Stimulated activated CD8-positive, alpha-beta memory T cell treated with anti-CD3 and anti-CD28 coated beads, Interleukin-15, amount 100 ng/mL, for 4 hours (primary cell): ENCODE results near the gene RHOJ.
"Not testable (repeated sequence)": the region's sequence is repeated elsewhere in the genome, so short reads cannot be mapped to it uniquely, and the experiment has no call there.

ENCODE experiments used
- DNase-seq, 2 donors: peaks; one replicate each; pipeline ENCODE4 v3.0.0-alpha.2; 2020; ENCODE audit warnings: low read depth in 2 of 2

RHOJ gene

DNA sequence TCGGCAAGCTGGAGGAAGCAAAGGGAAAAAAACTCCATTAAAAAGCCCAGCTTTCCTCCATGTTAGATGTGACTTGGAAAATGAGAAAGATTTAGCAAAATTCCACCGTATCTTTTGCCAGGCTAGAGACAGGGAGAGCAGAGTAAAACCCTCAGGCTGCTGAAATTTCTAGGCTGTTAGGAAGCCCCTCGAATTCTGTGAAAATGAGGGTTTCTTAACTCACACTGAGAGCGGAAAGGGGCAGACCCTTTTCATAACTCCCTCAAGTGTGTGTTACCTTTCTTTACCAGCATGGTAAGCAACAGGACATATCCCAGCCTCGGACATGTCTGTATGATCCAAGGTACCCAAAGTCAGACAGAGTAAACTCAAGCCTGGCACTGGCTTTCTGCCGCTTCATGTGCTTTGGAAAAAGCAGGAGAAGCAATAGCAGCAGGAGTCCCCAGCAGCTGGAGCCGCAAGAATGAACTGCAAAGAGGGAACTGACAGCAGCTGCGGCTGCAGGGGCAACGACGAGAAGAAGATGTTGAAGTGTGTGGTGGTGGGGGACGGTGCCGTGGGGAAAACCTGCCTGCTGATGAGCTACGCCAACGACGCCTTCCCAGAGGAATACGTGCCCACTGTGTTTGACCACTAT lies at the start of gene RHOJ:
RHOJ (plus strand) TSS at position 37 of the 637 bp plus-strand sequence; CDS start at position 464, 427 bp downstream.
- DNase-seq = no peak

DNA sequence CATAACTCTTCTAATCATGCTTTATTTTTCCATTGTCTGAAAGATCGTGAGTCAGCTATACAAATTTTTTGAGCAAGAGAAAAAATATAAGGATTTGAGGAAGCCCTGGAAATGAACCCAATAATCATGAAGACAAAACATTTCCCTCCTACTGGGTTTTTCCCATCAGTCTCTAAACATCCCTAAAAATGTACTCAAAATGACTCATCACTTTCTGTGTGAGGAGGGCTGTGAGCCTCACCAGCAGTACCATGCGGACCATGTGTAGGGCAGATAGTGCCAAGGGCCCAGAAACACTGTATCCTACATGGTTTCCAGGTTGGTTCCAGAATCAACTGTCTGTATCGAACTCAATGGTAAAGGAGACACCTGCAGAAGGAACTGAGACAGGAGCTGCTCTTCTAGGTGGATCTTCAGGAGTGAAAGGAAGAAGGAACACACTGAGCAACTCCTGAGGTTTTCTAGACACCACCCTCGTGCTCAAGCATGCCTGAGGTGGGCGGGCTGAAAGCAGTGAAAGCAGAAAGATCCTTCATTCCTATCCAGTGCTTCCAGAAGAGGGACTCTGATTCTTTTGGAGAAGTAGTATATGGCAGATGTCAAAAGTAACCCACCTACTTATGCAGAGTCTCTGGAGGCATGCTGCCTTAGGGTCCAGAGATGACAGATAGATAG lies 48.6 kb upstream of the RHOJ start:
- DNase-seq = no peak

- no peak for DNase-seq
Observed at GRCh38 chr14:63157195-63157594, 47.0 kb upstream of the RHOJ start.

DNA sequence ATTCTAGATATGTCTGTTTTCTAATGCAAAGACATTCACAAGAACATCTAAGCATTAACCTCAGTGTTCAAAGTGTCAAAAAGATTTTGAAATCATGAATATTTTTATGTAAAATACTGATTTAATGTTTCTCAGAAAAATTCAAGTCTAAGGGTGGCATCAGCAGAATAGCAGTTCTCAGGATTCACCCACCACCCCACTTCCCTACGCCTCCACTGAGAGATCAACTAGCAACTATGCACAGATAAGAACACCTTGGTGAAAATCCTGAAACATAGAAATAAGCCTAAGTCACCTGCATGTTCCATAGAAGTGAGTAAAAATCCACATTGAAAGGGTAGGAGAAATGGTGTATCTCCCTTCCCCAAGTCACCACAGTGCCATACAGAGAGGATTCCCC lies 40.9 kb upstream of the RHOJ start:
- DNase-seq = no peak

DNA sequence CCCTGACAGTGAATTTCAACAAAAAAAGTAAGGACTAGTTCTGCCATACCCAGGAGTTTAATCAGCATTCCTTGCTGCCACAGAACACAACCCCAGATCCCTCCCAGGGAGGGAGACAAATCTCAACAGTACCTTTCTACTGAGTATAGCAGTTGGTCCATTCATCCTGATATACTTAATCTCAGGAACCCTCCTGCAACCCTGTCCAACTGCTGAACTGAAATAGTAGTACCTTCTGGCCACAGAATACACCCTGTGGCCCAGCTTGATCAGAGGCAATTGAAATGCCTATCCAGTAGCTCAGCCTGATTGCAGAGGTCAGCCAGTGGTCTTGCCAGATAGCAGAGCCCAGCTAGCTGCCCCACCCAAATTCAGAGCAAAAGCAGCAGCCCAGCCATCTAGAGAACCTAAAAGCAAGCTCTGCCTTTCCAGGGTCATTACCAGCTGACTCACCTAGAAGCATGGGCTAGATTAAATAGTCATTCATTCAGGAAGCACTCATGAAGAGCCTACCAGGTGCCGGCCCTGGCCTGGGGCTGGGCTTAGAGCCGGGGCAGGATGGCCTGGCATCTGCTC lies 40.0 kb upstream of the RHOJ start:
- no peak for DNase-seq

DNA sequence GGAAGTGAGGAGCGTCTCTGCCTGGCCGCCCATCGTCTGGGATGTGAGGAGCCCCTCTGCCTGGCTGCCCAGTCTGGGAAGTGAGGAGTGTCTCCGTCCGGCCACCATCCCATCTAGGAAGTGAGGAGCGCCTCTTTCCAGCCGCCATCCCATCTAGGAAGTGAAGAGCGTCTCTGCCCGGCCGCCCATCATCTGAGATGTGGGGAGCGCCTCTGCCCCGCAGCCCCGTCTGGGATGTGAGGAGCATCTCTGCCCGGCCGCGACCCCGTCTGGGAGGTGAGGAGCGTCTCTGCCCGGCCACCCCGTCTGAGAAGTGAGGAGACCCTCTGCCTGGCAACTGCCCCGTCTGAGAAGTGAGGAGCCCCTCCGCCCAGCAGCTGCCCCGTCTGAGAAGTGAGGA lies 39.0 kb upstream of the RHOJ start:
- not testable (repeated sequence) for DNase-seq

DNA sequence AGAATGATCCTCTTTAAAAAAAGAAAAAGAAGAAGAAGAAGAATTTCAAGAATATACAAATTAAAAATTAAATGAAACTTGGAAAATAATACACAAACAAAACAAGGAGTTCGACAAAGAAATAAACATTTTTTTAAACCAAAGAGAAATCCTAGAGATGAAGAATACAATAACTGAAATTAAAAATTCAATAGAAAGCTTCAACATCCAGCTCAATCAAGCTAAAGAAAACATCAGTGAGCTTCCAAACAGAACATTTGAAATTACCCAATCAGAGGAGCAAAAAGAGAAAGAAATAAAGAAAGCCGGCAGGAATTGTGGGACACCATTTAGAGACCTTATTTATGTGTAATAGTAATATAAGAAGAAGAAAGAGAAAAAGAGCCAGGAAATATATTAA lies 37.2 kb upstream of the RHOJ start:
- no peak for DNase-seq

DNA sequence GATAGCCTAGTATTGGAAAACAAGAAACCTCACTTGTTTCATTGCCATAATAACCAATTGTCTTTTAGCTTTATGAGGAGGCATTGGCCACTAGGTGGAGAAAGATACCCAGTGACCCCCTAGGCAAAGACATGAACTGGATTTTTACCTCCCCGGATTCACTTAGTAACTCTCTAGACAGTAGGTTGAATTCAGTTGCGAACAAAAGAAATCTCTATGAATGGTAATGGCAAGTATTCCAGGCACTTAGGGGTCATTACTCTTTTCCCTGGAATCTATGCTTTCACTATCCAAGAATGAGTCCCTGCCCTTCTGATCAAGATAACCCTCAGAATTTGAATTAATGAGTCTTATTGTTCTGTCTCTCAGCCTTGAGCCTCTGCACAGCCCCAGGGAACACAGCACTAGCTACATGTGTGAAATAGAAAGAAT lies 29.5 kb upstream of the RHOJ start:
- no peak for DNase-seq

DNA sequence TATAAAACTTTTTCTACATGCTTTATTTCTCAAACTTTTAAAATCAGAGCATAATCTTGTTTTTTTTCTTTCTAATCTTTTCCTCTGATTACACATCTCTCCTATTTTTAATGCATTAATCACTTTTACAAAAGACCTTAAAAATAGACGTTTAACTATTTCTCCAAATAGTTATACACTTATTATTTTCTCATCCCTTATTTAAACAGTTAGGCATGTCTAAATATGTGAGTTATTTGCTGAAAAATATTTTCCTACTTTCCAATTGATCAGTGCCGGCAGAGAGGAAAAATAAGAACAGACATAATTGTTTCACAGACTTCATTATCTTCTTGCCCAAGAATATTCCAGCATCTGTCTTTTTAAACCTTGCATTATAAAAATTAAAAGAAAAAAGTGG lies 28.7 kb upstream of the RHOJ start:
- DNase-seq = no peak

- no peak for DNase-seq
Observed at GRCh38 chr14:63178912-63179311, 25.3 kb upstream of the RHOJ start.

GRCh38 chr14:63179383-63179782 lies 24.9 kb upstream of the RHOJ start:
- DNase-seq = no peak

- DNase-seq = no peak
Observed at GRCh38 chr14:63180011-63180410, 24.2 kb upstream of the RHOJ start.

DNA sequence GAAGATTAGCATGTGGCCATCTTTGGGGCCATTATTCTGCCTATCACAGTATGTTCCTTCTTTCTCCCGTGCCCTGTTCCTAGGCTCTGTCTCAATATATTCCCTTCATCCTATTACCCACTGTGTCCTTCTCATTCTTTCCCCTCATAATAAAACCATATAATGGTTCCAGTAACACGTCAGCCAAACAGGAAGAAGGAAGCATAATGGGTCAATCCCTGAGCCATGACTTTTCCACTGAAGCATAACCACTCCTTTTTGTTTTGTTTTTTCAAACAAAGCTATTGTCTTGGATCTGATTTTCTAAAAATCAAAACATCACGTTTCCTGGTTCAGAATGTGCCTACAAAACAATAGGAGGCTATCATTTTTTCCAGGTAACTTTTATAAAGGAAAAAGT lies 21.3 kb upstream of the RHOJ start:
- no peak for DNase-seq

- DNase-seq = no peak
Observed at GRCh38 chr14:63186453-63186852, 17.8 kb upstream of the RHOJ start.

GRCh38 chr14:63191211-63191610 lies 13.0 kb upstream of the RHOJ start:
- DNase-seq = no peak

DNA sequence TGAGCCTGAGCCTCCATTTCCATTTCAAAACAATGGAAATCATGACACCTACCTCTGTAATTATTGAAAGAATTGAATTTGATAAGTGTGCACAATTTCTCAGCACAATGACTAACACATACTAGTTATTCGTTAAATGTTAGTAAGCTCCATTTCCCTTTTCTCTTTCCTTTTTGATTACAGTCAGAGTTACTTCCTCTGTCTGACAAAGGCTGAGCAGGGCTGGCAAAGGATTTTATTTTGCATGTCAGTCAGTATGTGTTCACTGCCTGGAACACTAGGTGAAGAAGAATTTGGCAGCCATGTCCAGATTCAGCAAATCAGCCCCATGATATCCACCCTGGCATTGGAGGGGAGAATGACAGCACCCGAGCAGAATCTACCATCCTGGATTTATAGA lies 12.2 kb upstream of the RHOJ start:
- no peak for DNase-seq

GRCh38 chr14:63193236-63193635 lies 11.0 kb upstream of the RHOJ start:
- no peak for DNase-seq

- no peak for DNase-seq
Observed at GRCh38 chr14:63200035-63200740, 4.1 kb upstream of the RHOJ start.

GRCh38 chr14:63200767-63201166 lies 3.5 kb upstream of the RHOJ start:
- DNase-seq = no peak

DNA sequence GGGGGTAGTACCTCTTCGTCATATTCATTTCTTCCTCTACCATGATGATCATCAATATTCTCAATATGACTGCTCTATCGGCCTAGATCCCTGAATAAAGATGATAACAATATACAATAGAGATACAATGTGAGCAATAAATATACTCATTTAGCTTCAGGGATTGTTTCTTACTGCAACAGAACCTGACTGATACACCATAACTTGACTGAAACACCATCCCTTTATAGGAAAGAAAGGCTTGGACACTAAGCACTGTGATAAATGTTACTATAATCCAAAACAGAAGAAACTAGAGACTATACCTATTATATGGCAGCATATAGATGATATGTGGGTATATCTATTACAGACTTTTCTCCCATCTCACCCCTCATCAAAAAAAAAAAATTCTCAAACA lies 1.2 kb upstream of the RHOJ start:
- no peak for DNase-seq

- DNase-seq = no peak
Observed at GRCh38 chr14:63203618-63204406, 431 bp upstream of the RHOJ start.

GRCh38 chr14:63205044-63205575 lies 867 bp downstream of the RHOJ start:
- no peak for DNase-seq
